ENCODE data around the gene ITPKA.

DNA sequence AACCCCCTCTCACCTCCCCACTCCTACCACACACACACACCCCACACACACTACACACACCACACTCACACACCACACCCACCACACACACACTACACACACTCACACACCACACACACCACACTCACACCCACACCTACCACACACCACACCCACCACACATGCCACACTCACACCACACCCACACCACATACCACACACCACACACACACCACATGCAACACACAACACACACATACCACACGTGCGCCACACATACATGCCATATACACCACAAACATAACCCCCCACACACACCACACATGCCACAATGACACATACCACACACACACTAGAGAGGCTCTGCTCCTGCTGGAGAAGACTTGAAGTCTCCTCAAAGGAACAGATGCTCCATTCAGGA, 5.9 kb upstream of the ITPKA start:
- TF ChIP-seq, protein P1, sequence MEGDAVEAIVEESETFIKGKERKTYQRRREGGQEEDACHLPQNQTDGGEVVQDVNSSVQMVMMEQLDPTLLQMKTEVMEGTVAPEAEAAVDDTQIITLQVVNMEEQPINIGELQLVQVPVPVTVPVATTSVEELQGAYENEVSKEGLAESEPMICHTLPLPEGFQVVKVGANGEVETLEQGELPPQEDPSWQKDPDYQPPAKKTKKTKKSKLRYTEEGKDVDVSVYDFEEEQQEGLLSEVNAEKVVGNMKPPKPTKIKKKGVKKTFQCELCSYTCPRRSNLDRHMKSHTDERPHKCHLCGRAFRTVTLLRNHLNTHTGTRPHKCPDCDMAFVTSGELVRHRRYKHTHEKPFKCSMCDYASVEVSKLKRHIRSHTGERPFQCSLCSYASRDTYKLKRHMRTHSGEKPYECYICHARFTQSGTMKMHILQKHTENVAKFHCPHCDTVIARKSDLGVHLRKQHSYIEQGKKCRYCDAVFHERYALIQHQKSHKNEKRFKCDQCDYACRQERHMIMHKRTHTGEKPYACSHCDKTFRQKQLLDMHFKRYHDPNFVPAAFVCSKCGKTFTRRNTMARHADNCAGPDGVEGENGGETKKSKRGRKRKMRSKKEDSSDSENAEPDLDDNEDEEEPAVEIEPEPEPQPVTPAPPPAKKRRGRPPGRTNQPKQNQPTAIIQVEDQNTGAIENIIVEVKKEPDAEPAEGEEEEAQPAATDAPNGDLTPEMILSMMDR (IDR thresholded peaks at IDR 0.05): no peak
- no peak for TF ChIP-seq POLR2A (IDR thresholded peaks at IDR 0.05)

Measured in body of pancreas (tissue), 4 donors.